DMS 273 (cell line): ENCODE data around the gene ZNF219.
A peak's percentile ranks its signal among the peaks of the same experiment; 100 is the strongest.

Experiments
- DNase-seq: peaks from one replicate; lab custom pipeline; 2025; ENCODE audit not compliant: unreplicated experiment; lab: John Stamatoyannopoulos, UW

ZNF219 gene

GRCh38 chr14:21070083-21070609, 28.3 kb downstream of the ZNF219 start, which contains the start of gene ARHGEF40:
Gene ARHGEF40 (plus strand): TSS chr14:21070304. CDS start chr14:21070397, 93 bp downstream.
- peak; percentile 67 for DNase-seq

GRCh38 chr14:21069388-21070082, 28.9 kb downstream of the ZNF219 start:
- DNase-seq, result peak; percentile 68

- peak; percentile 88 for DNase-seq
Observed at GRCh38 chr14:21068521-21069387, 29.7 kb downstream of the ZNF219 start.

- DNase-seq, result peak; percentile 62
Observed at GRCh38 chr14:21066882-21067502, 31.5 kb downstream of the ZNF219 start.

- DNase-seq, result no peak
Observed at GRCh38 chr14:21063479-21063878, 35.0 kb downstream of the ZNF219 start.

GRCh38 chr14:21061347-21061668, 37.1 kb downstream of the ZNF219 start:
- no peak for DNase-seq

- no peak for DNase-seq
Observed at GRCh38 chr14:21060614-21061346, 37.7 kb downstream of the ZNF219 start.

- DNase-seq, result no peak
Observed at GRCh38 chr14:21059842-21060613, 38.4 kb downstream of the ZNF219 start.

- no peak for DNase-seq
Observed at GRCh38 chr14:21058903-21059302, 39.6 kb downstream of the ZNF219 start.

- DNase-seq, result no peak
Observed at GRCh38 chr14:21057803-21058675, 40.4 kb downstream of the ZNF219 start, which contains the start of gene RNASE8. Gene RNASE8 (plus strand): TSS chr14:21057822. CDS start chr14:21057893, 71 bp downstream.

GRCh38 chr14:21056520-21057163, 41.8 kb downstream of the ZNF219 start:
- peak; percentile 8 for DNase-seq

- no peak for DNase-seq
Observed at GRCh38 chr14:21055432-21056117, 42.9 kb downstream of the ZNF219 start.

GRCh38 chr14:21054768-21055145, 43.7 kb downstream of the ZNF219 start:
- DNase-seq, result no peak

- DNase-seq, result peak; percentile 8
Observed at GRCh38 chr14:21054123-21054767, 44.2 kb downstream of the ZNF219 start.

GRCh38 chr14:21053184-21054122, 45.0 kb downstream of the ZNF219 start:
- no peak for DNase-seq

GRCh38 chr14:21050597-21050996, 47.9 kb downstream of the ZNF219 start:
- DNase-seq, result no peak
